ENCODE results near the gene HTRA1. TPM values are rescaled to one million over a fixed set of nuclear protein-coding genes. Genes with fewer than 3 reads are reported as not detected.

Gene HTRA1
- total RNA-seq, 1 donor from 2014 or later, result 17.0 TPM

GRCh38 chr10:122455376-122456079 is 5.8 kb upstream of the HTRA1 start:
- Histone ChIP-seq H2AFZ (replicated peaks) (no peak overlapping the region), H3K79me2 (ENCODE audit: low read depth) (no peaks in the 10 kb centered on the region), H3K4me1 (peaks cover 1% of the 10 kb centered on the region), H3K9me3 (ENCODE audit: low read depth) (no peaks in the 10 kb centered on the region), H4K20me1 (ENCODE audit: low read depth) (no peaks in the 10 kb centered on the region), H3F3A (ENCODE audit: low read depth) (peaks cover 8% of the 10 kb centered on the region), H3K36me3 (no peaks in the 10 kb centered on the region), H3K27ac (no peak overlapping the region), H3K4me3 (no peak overlapping the region), H3K9ac (no peak overlapping the region), H3K4me2 (no peak overlapping the region), H3K27me3 (peaks cover 28% of the 10 kb centered on the region)
- TF ChIP-seq EZH2 (IDR thresholded peaks at IDR 0.05) (no peak), CTCF (IDR thresholded peaks at IDR 0.05) (no peak), EZH2phosphoT487 (IDR thresholded peaks at IDR 0.05) (no peak)
- Mint-ChIP-seq H3K27me3 (ENCODE audit: insufficient read depth, low read depth) (peaks cover 21% of the 10 kb centered on the region), H3K4me3 (no peak overlapping the region), H3K4me1 (peaks cover 25% of the 10 kb centered on the region), H3K9me3 (no peaks in the 10 kb centered on the region), H3K36me3 (no peaks in the 10 kb centered on the region), H3K27ac (no peak overlapping the region)
- no peak for DNase-seq (ENCODE audit: low spot score)

GRCh38 chr10:122457934-122458333 is 3.4 kb upstream of the HTRA1 start:
- H3K27ac Mint-ChIP-seq, result peak overlapping the region; percentile 87
- Histone ChIP-seq H3F3A (ENCODE audit: low read depth) (peaks cover 8% of the 10 kb centered on the region), H3K27ac (no peak overlapping the region), H3K9me3 (ENCODE audit: low read depth) (no peaks in the 10 kb centered on the region), H3K9ac (no peak overlapping the region), H2AFZ (replicated peaks) (no peak overlapping the region), H4K20me1 (ENCODE audit: low read depth) (no peaks in the 10 kb centered on the region), H3K4me3 (no peak overlapping the region), H3K4me2 (no peak overlapping the region), H3K79me2 (ENCODE audit: low read depth) (no peaks in the 10 kb centered on the region), H3K4me1 (peaks cover 15% of the 10 kb centered on the region), H3K27me3 (peaks cover 52% of the 10 kb centered on the region), H3K36me3 (no peaks in the 10 kb centered on the region)
- H3K27me3 Mint-ChIP-seq (ENCODE audit: insufficient read depth, low read depth), result peaks cover 30% of the 10 kb centered on the region
- TF ChIP-seq EZH2 (IDR thresholded peaks at IDR 0.05) (no peak), EZH2phosphoT487 (IDR thresholded peaks at IDR 0.05) (no peak), CTCF (IDR thresholded peaks at IDR 0.05) (no peak)
- DNase-seq (ENCODE audit: low spot score), result no peak
- no peaks in the 10 kb centered on the region for H3K9me3 Mint-ChIP-seq
- H3K36me3 Mint-ChIP-seq, result no peaks in the 10 kb centered on the region
- peak overlapping the region; percentile 63 for H3K4me3 Mint-ChIP-seq
- peaks cover 33% of the 10 kb centered on the region for H3K4me1 Mint-ChIP-seq

- Mint-ChIP-seq H3K27me3 (ENCODE audit: insufficient read depth, low read depth) (peaks cover 38% of the 10 kb centered on the region), H3K4me1 (peaks cover 37% of the 10 kb centered on the region), H3K36me3 (peaks cover 4% of the 10 kb centered on the region), H3K27ac (no peak overlapping the region), H3K9me3 (no peaks in the 10 kb centered on the region), H3K4me3 (no peak overlapping the region)
- Histone ChIP-seq H3K4me2 (no peak overlapping the region), H3K9me3 (ENCODE audit: low read depth) (no peaks in the 10 kb centered on the region), H3K27ac (no peak overlapping the region), H3K36me3 (no peaks in the 10 kb centered on the region), H3K9ac (no peak overlapping the region), H3F3A (ENCODE audit: low read depth) (peaks cover 8% of the 10 kb centered on the region), H3K27me3 (peaks cover 60% of the 10 kb centered on the region), H4K20me1 (ENCODE audit: low read depth) (peaks cover 4% of the 10 kb centered on the region), H2AFZ (replicated peaks) (no peak overlapping the region), H3K4me1 (peaks cover 15% of the 10 kb centered on the region), H3K4me3 (no peak overlapping the region), H3K79me2 (ENCODE audit: low read depth) (no peaks in the 10 kb centered on the region)
- no peak for DNase-seq (ENCODE audit: low spot score)
- TF ChIP-seq EZH2 (IDR thresholded peaks at IDR 0.05) (no peak), CTCF (IDR thresholded peaks at IDR 0.05) (no peak), EZH2phosphoT487 (IDR thresholded peaks at IDR 0.05) (no peak)
These were observed 2.7 kb upstream of the HTRA1 start for GRCh38 chr10:122458693-122459092.

Data from neural progenitor cell (in vitro differentiated cells).